Stimulated activated CD8-positive, alpha-beta memory T cell treated with anti-CD3 and anti-CD28 coated beads, Interleukin-7, amount 100 ng/mL, for 1 hour (primary cell): ENCODE data around the gene STK39.

Source experiments
- DNase-seq, 2 donors: peaks; one replicate each; pipeline ENCODE4 v3.0.0-alpha.2; 2020; ENCODE audit warnings: low read depth in 2 of 2

STK39 gene

GRCh38 chr2:168160897-168161296 lies 86.5 kb downstream of the STK39 start:
- DNase-seq, result no peak

DNA sequence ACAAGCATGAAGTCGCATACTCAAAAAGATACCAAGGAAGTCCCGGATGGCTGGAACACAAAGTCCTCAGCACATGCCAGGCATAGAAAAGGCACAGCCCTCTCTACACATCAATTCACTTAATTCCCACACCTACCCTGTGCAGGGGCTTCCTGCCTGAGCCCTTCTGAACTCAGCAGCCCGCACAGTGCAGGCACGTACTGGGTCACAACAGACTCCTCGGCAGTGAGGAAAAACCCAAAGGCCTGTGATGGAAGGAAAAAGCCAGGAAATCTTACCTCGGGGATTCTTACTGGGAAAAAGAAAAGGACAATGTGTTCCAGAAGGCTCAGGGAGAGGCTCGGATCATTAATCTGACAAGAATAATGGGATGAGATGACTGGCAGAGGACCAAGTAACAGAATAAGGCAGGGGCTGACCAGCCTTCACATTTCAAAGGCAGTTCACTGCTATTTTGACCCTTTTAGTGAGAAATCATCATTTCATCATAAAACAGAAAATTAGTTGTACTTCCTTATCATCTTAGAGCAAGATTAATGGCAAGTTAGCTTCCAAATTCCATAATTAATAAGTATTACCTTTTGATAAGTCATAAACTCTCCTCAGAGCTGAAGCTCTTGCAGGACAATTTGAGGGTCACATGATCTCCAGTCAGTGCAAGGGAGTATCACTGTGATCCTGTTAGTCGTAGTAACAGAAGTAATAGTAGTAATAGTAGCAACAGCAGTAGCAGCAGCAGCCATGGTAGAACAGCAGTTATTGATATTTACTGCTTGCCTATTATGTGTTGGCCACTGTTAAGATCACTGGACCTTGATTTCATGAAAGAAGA lies 87.4 kb downstream of the STK39 start:
- DNase-seq, result no peak

DNA sequence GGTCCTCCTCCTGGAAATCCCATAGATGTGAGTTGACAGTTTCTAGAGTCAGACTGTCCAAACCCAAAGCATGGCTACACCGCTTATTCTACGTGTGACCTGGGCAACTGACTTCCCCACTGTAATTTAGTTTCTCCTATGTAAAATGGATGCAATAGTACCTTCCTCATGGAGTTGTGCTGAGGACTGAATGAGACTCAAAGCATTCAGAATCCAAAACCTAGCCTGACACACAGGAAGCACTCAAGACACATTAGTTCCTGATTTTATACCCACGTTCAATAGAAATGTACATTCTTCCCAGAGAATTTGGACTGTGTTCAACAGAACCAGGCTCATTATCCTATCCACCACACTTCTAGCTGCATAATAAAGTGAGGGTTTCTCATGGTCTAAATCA lies 88.8 kb downstream of the STK39 start:
- no peak for DNase-seq

DNA sequence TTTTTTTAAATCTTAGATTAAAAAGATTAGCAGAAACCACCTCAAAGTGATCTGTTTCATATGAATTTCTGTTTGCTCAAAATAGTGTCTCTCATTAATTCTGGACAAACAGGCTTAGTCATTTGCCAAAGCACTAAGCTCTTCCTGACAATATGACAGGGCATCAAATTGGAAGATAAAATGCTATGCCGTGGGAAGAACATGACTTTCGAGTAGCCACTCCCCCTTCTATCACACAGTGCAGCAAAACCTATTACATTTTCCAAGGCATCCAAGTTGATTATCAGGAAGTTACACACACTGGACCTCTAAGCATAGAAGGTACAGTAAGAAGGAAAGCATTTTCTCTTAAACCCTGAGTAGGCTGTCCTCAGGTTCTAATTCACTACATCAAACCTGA lies 89.5 kb downstream of the STK39 start:
- DNase-seq, result no peak

GRCh38 chr2:168157070-168157469 lies 90.3 kb downstream of the STK39 start:
- DNase-seq, result no peak

DNA sequence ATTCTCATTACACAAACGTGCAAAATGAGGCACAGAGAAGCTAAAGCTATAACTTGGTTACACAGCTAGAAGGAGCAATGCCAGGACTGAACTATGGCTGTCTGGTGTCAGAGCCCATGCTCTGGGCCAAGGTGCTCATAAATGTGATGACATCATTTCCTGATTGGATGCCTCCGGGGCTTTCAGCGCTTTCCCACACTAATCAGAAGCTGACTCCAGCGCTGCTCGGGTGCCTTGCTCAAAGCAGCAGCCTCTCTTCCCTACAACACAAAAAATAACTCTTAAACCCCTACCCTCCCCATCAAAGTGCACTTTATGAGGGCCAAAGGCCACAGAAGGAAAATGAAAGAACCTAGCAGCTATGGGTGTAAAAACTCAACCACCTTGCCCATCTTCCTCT lies 90.7 kb downstream of the STK39 start:
- DNase-seq, result no peak

DNA sequence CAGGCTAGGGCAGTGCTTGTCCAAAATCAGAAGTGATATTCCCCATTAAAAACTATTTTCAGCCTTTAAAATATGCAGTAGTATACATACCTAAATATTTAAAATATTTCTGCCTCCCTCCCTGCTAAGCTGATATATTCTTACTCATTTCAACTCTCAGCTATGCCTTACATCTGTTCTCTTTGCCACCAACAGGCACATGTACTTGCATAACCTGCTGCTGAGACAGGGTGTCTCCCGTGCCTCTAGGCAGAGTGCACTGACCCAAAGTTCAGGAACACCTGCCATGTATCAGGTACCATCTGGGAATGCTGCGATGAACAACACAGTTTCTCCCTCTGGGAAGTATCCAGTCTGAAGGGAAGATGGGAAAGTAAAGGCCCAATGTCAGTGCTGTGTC lies 91.7 kb downstream of the STK39 start:
- no peak for DNase-seq

DNA sequence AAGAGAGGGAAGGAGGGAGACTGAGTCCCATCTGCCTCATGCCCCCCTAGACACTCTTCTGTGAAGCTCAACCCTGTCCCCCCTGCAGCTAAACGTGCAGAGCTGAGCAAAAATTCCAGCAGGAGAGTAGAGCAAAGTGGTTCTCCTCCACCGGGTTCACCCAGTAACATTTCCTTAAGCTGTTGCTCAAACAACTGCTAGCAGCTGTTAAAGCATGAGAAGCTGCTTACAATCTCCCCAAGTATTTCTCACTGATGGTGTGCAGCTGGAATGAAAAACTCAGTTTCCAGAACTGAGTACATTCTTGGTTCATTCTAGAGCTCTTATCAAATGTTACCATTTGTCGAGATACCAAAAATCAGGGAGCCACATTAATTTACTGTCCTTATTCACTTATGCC lies 92.3 kb downstream of the STK39 start:
- DNase-seq, result no peak

- DNase-seq, result no peak
Measured at GRCh38 chr2:168152902-168153530, 94.4 kb downstream of the STK39 start.

DNA sequence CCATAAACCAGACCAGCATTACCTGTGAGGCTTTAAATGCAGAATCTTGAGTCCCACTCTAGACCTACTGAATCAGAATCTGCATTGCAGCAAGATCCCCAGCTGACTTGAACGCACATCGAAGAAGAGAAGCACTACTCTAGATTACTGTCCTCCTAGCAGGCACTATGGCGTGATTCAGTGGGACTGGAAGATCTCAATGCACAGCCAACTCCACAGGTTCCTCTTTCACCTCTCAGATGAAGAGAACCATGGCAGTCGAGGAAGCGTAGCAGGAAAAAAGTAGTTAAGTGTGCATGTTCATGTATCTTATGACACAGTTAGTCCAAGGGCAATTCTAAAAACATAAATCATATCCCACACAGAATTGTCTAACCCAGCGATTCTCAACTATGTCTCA lies 97.4 kb downstream of the STK39 start:
- DNase-seq, result no peak

GRCh38 chr2:168149150-168149974 lies 98.0 kb downstream of the STK39 start:
- DNase-seq, result no peak

- DNase-seq, result no peak
Measured at GRCh38 chr2:168147830-168148794, 99.3 kb downstream of the STK39 start.

DNA sequence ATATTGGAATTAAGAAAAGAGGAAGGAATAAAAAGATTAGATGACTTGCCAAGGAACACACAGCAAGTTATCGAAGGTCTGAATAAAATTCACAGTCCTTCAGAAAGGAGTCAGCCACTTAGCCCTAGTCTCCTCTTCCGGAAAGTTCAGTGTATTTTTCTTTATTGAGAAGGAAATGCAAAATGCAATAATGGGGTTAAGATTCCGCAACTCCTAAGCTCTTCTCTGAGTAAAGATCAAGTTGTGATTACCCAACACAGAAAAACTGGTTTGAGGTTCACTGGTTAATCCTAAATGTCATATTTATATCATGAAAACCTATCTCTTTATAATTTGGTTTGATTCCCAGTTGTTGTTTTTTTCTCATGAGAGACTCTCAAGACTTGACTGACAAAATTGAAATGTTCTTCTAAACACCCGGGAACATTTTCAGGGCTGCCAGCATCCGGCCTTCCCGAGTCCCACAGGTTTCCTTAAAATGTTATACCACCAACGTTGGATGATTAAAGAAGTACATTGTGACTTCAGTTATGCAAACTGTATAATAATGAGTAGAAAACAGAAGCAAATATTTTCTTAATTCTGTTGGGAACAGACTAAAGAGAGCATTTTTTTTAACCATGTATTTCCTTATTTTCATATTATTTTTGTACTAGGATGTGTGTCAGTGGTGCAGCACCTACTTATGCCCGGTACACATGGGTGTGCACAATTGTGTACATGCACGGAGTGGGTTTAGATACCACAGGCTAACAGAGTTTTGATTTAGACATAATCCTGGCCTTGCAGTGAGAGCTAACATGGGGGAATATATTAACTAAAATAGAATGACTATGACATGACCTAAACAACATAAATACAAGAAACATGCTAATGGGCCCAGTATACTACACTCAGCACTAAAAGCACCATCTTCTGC lies 100.2 kb downstream of the STK39 start:
- DNase-seq, result no peak

GRCh38 chr2:168145426-168146310 lies 101.7 kb downstream of the STK39 start:
- no peak for DNase-seq

DNA sequence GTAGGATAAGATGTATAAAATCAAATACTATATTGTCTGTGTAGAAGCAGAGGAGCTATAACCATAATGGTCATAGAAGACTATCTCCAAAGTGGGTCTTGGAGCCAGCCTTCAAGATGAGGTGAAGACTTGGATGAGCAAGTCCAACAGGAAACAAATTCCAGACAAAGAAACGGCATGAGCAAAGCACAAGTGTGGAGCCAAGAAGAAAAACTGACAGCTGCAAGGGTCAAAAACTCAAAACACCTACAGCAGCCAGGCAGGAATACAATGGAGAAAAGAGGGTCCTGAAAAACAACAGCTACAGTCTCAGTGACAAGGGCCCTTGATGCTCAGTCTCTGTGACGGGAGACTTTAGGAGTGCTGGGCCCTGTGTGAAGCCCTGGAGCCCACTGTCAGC lies 102.4 kb downstream of the STK39 start:
- DNase-seq, result no peak

- DNase-seq, result no peak
Measured at GRCh38 chr2:168143813-168144212, 103.6 kb downstream of the STK39 start.

GRCh38 chr2:168140892-168141291 lies 106.5 kb downstream of the STK39 start:
- DNase-seq, result no peak

DNA sequence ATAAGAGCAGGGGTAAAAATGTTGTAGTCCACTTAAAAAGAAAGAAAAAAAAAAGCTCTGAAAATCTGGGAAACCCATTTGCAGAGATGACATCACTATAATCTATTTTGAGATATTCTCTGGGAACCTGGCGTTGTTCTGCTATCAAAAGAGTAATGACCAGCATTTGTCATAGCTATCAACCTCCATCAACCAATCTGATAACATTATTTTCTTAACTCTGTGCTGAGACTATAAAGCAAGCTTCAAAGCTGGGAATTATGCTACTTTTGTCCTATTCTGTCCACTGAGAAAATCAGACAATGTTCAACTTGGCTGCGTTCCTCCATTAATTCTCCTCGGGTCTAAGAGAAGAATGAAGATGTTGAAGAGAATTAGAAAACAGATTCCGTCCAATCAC lies 107.5 kb downstream of the STK39 start:
- no peak for DNase-seq

GRCh38 chr2:168138901-168139300 lies 108.5 kb downstream of the STK39 start:
- no peak for DNase-seq
